Small intestine (tissue), 4 donors: ENCODE data around the gene ZMYND15. TPM values are rescaled to one million over a fixed set of nuclear protein-coding genes. Genes with fewer than 3 reads are reported as not detected.

Source experiments
- polyA plus RNA-seq, 4 donors: library from polyadenylated mRNA; stranded (reverse) in 3 of 4; unstranded in 1 of 4; fragments of 200-250 nt in 3 of 4; fragments of 120-200 nt in 1 of 4; gene quantifications; one replicate each; pipeline versions ENCODE4 v1.2.1 to v1.2.3, GENCODE V29; 2013
- donor health status: healthy with polysubstance abuse.
- donor health status: Bipolar disorder and iron deficiency.
- donor health status: healthy.

ZMYND15 gene
- polyA plus RNA-seq, 4 donors, result 2.0 to 13.5 (median 7.7) TPM

Other genes with a start within 250 kb of the ZMYND15 start
- 10 to 100 TPM in 2 of 4 donors, 1 to 10 TPM in 2; 6.3 to 37.3 (median 22.3) TPM for gene SPNS2, start 241.0 kb upstream of the ZMYND15 start, polyA plus RNA-seq
- 10 to 100 TPM; 15.0 to 43.5 (median 25.1) TPM for gene MYBBP1A, start 184.4 kb upstream of the ZMYND15 start, polyA plus RNA-seq
- 10 to 100 TPM in 3 of 4 donors, 1 to 10 TPM in 1; 4.5 to 63.9 (median 21.4) TPM for gene GGT6, start 179.3 kb upstream of the ZMYND15 start, polyA plus RNA-seq
- gene SMTNL2, start 155.3 kb upstream of the ZMYND15 start, polyA plus RNA-seq, result 10 to 100 TPM in 1 of 4 donors, 1 to 10 TPM in 1, not detected in 2; 1.5 to 10.4 TPM
- gene ALOX15, start 98.2 kb upstream of the ZMYND15 start, polyA plus RNA-seq, result under 1 TPM in 3 of 4 donors, not detected in 1; 0.15 to 0.49 (median 0.27) TPM
- gene PELP1, start 35.7 kb upstream of the ZMYND15 start, polyA plus RNA-seq, result 10 to 100 TPM in 2 of 4 donors, 1 to 10 TPM in 2; 7.3 to 57.7 (median 15.2) TPM
- 100 to 1,000 TPM in 3 of 4 donors, 10 to 100 TPM in 1; 43.8 to 131 (median 110) TPM for gene ARRB2, start 29.2 kb upstream of the ZMYND15 start, polyA plus RNA-seq
- gene MED11, start 8.4 kb upstream of the ZMYND15 start, polyA plus RNA-seq, result 10 to 100 TPM; 36.3 to 61.1 (median 42.7) TPM
- gene CXCL16, start 95 bp downstream of the ZMYND15 start, polyA plus RNA-seq, result 10 to 100 TPM; 37.5 to 77.8 (median 48.1) TPM
- 100 to 1,000 TPM in 2 of 4 donors, 10 to 100 TPM in 2; 27.8 to 503 (median 282) TPM for gene TM4SF5, start 32.1 kb downstream of the ZMYND15 start, polyA plus RNA-seq
- 1 to 10 TPM; 1.3 to 6.9 (median 4.2) TPM for gene VMO1, start 46.5 kb downstream of the ZMYND15 start, polyA plus RNA-seq
- 10 to 100 TPM in 3 of 4 donors, 1 to 10 TPM in 1; 4.2 to 49.4 (median 33.8) TPM for gene GLTPD2, start 49.1 kb downstream of the ZMYND15 start, polyA plus RNA-seq
- 100 to 1,000 TPM in 3 of 4 donors, 10 to 100 TPM in 1; 87.8 to 219 (median 174) TPM for gene PSMB6, start 56.3 kb downstream of the ZMYND15 start, polyA plus RNA-seq
- 10 to 100 TPM in 2 of 4 donors, 1 to 10 TPM in 2; 9.2 to 18.8 (median 10.7) TPM for gene PLD2, start 67.3 kb downstream of the ZMYND15 start, polyA plus RNA-seq
- 100 to 1,000 TPM in 1 of 4 donors, 10 to 100 TPM in 3; 49.2 to 110 (median 64.7) TPM for gene MINK1, start 93.5 kb downstream of the ZMYND15 start, polyA plus RNA-seq
- gene C17orf107, start 159.7 kb downstream of the ZMYND15 start, polyA plus RNA-seq, result 1 to 10 TPM in 2 of 4 donors, under 1 TPM in 2; 0.45 to 2.2 (median 1.2) TPM
- gene CHRNE, start 163.3 kb downstream of the ZMYND15 start, polyA plus RNA-seq, result under 1 TPM; 0.27 to 0.66 (median 0.41) TPM
- 1 to 10 TPM in 1 of 4 donors, under 1 TPM in 1, not detected in 2; 0.06 to 1.4 TPM for gene GP1BA, start 192.4 kb downstream of the ZMYND15 start, polyA plus RNA-seq
- gene SLC25A11, start 200.2 kb downstream of the ZMYND15 start, polyA plus RNA-seq, result 10 to 100 TPM; 46.1 to 79.2 (median 60.8) TPM
- gene RNF167, start 200.4 kb downstream of the ZMYND15 start, polyA plus RNA-seq, result 100 to 1,000 TPM; 108 to 132 (median 123) TPM
- 1,000 to 10,000 TPM in 1 of 4 donors, 100 to 1,000 TPM in 3; 501 to 1,180 (median 908) TPM for gene PFN1, start 208.7 kb downstream of the ZMYND15 start, polyA plus RNA-seq
- 10 to 100 TPM; 10.7 to 98.0 (median 27.5) TPM for gene ENO3, start 211.3 kb downstream of the ZMYND15 start, polyA plus RNA-seq
- 100 to 1,000 TPM in 1 of 4 donors, 10 to 100 TPM in 3; 76.7 to 101 (median 80.0) TPM for gene SPAG7, start 228.0 kb downstream of the ZMYND15 start, polyA plus RNA-seq
- 10 to 100 TPM; 34.1 to 93.7 (median 58.6) TPM for gene CAMTA2, start 247.8 kb downstream of the ZMYND15 start, polyA plus RNA-seq